Endodermal cell (in vitro differentiated cells): Measurements from ENCODE around the gene L1TD1. TPM values are rescaled to one million over a fixed set of nuclear protein-coding genes. Genes with fewer than 3 reads are reported as not detected.

Experiments used
- DNase-seq: peaks from one replicate; pipeline ENCODE4 v3.0.0-alpha.2; 2017
- H3K27ac ChIP-seq: 2 replicates; pipeline ENCODE4 v1.5.1; 2013; ENCODE audit warnings: mild to moderate bottlenecking, low read depth, low read length, moderate library complexity
- H3K27me3 ChIP-seq: 2 replicates; pipeline ENCODE4 v1.6.1; 2013; ENCODE audit warnings: mild to moderate bottlenecking, low read length, moderate library complexity; ENCODE audit not compliant: insufficient read depth, control insufficient read depth, poor library complexity, severe bottlenecking
- H3K36me3 ChIP-seq: 2 replicates; pipeline ENCODE4 v1.7.0; 2013; ENCODE audit warnings: mild to moderate bottlenecking, low read length, moderate library complexity; ENCODE audit not compliant: control insufficient read depth, insufficient read depth
- H3K4me1 ChIP-seq: one replicate; pipeline ENCODE4 v1.7.0; 2013; ENCODE audit warnings: low read length; ENCODE audit not compliant: control insufficient read depth, insufficient read depth
- H3K4me3 ChIP-seq: 2 replicates; pipeline ENCODE4 v1.5.1; 2013; ENCODE audit warnings: mild to moderate bottlenecking, low read length, moderate library complexity
- H3K9ac ChIP-seq: 2 replicates; pipeline ENCODE4 v1.6.1; 2013; ENCODE audit warnings: mild to moderate bottlenecking, low read length, moderate library complexity; ENCODE audit not compliant: poor library complexity, severe bottlenecking; ENCODE audit errors: extremely low read depth
- H3K9me3 ChIP-seq: 2 replicates; pipeline ENCODE4 v1.6.1; 2013; ENCODE audit warnings: mild to moderate bottlenecking, low read length, moderate library complexity; ENCODE audit not compliant: control insufficient read depth
- H3K27ac Mint-ChIP-seq: 2 replicates; pipeline ENCODE4 v1.8.0; 2020; ENCODE audit warnings: mixed read lengths
- H3K27me3 Mint-ChIP-seq: 2 replicates; pipeline ENCODE4 v1.8.0; 2021; ENCODE audit warnings: mild to moderate bottlenecking, mixed read lengths; ENCODE audit not compliant: insufficient read depth
- H3K36me3 Mint-ChIP-seq: 2 replicates; pipeline ENCODE4 v1.8.0; 2020; ENCODE audit warnings: low read depth, mixed read lengths
- H3K4me1 Mint-ChIP-seq: 2 replicates; pipeline ENCODE4 v1.8.0; 2020; ENCODE audit warnings: mixed read lengths
- H3K4me3 Mint-ChIP-seq: 2 replicates; pipeline ENCODE4 v1.8.0; 2020; ENCODE audit warnings: mild to moderate bottlenecking, moderate library complexity, mixed read lengths
- H3K9me3 Mint-ChIP-seq: 2 replicates; pipeline ENCODE4 v1.8.0; 2020; ENCODE audit warnings: mild to moderate bottlenecking, mixed read lengths
- WGBS, 2 experiments: methylation state at CpG; one replicate each; pipeline versions ENCODE4 v1.1.5 to v1.1.7; 2013; ENCODE audit warnings: missing lambda C conversion rate in 2 of 2, mixed read lengths in 1 of 2; ENCODE audit not compliant: insufficient coverage in 1 of 2, insufficient read length in 1 of 2; 5-methylcytosine and 5-hydroxymethylcytosine counted together
- total RNA-seq, 2 donors: library from RNA; stranded (reverse); fragmentation: NEBNext Ultra II Directional in 1 of 2; extraction: Animal tissue kit (Norgen Biotek cat#: 25700) in 1 of 2; gene quantifications; 2 replicates in 1 of 2; 3 replicates in 1 of 2; pipeline ENCODE4 v1.2.1, GENCODE V29; 2021
- TF ChIP-seq, protein P1 (sequence below): fragments of 200-600 bp; sonication (generic); conservative IDR thresholded peaks from 2 replicates; pipeline ENCODE4 v1.5.0; 2021; ENCODE audit warnings: antibody characterized with exemption, mild to moderate bottlenecking

L1TD1 gene
- total RNA-seq, 2 donors from 2014 or later: 66.7 to 200 TPM

DNA sequence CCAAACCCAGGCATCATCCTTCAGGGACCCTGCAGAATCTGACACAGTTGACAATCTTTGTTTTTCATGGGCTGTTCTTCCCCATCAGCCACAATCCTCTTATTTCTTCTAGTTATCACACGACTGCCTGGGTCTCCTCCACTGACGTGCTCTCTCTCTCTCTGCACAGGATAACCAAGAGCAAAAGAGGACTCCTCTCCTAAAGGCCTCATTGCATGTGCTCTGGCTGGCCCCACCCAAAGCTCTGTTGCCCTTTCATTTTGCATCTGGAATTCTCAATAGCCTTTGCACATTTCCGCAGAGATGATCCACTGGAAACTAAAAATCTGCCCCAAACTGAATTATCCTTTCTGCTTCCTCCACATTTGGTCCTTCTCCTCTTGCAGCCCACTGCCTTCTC is 66.0 kb downstream of the L1TD1 start:
- Histone ChIP-seq H3K4me3 (no peak overlapping the region), H3K36me3 (no peaks in the 10 kb centered on the region), H3K27me3 (no peaks in the 10 kb centered on the region), H3K9ac (no peak overlapping the region), H3K27ac (no peak overlapping the region), H3K9me3 (no peaks in the 10 kb centered on the region), H3K4me1 (peaks cover 5% of the 10 kb centered on the region)
- WGBS, 2 experiments: 87 to 95% methylated on average over 3 of the region's 3 CpGs
- Mint-ChIP-seq H3K36me3 (no peaks in the 10 kb centered on the region), H3K27ac (no peak overlapping the region), H3K27me3 (peaks cover 2% of the 10 kb centered on the region), H3K4me3 (no peak overlapping the region), H3K4me1 (peaks cover 9% of the 10 kb centered on the region), H3K9me3 (no peaks in the 10 kb centered on the region)
- TF ChIP-seq, protein P1, sequence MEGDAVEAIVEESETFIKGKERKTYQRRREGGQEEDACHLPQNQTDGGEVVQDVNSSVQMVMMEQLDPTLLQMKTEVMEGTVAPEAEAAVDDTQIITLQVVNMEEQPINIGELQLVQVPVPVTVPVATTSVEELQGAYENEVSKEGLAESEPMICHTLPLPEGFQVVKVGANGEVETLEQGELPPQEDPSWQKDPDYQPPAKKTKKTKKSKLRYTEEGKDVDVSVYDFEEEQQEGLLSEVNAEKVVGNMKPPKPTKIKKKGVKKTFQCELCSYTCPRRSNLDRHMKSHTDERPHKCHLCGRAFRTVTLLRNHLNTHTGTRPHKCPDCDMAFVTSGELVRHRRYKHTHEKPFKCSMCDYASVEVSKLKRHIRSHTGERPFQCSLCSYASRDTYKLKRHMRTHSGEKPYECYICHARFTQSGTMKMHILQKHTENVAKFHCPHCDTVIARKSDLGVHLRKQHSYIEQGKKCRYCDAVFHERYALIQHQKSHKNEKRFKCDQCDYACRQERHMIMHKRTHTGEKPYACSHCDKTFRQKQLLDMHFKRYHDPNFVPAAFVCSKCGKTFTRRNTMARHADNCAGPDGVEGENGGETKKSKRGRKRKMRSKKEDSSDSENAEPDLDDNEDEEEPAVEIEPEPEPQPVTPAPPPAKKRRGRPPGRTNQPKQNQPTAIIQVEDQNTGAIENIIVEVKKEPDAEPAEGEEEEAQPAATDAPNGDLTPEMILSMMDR: no peak
- DNase-seq: no peak

Other genes with a start within 250 kb of the L1TD1 start
- gene KANK4, start 124.6 kb downstream of the L1TD1 start, total RNA-seq: under 1 TPM; 0.46 to 0.70 TPM
- gene USP1, start 242.2 kb downstream of the L1TD1 start, total RNA-seq: 10 to 100 TPM; 42.5 to 55.8 TPM